Body of pancreas (tissue), 4 donors: ENCODE measurements around the gene WARS2. TPM values are rescaled to one million over a fixed set of nuclear protein-coding genes. Genes with fewer than 3 reads are reported as not detected.

ENCODE experiments used
- ATAC-seq: fragments of 150-250 bp; one replicate; pipeline ENCODE4 v1.9.1; 2016
- DNase-seq, 4 donors: peaks; one replicate each; pipeline ENCODE4 v3.0.0-alpha.2; 2019
- H3K27ac ChIP-seq, 4 donors: fragments of 200-600 bp; sonication (generic); 1 replicate in 3 of 4; 2 replicates in 1 of 4; pipeline versions ENCODE4 v1.5.1 to v1.6.1; 2016 to 2019; ENCODE audit warnings: mild to moderate bottlenecking in 1 of 4, mixed read lengths in 1 of 4, moderate library complexity in 1 of 4
- H3K27me3 ChIP-seq, 2 donors: fragments of 200-600 bp; sonication (generic); one replicate each; pipeline ENCODE4 v1.6.0; 2016; ENCODE audit warnings: mild to moderate bottlenecking in 1 of 2
- H3K36me3 ChIP-seq, 2 donors: fragments of 200-600 bp; sonication (generic); replicated peaks in 1 of 2; 2 replicates each; pipeline ENCODE4 v1.5.1; 2016; ENCODE audit warnings: low read depth in 2 of 2; ENCODE audit not compliant: insufficient read depth in 1 of 2
- H3K4me1 ChIP-seq: fragments of 200-600 bp; sonication (generic); one replicate; pipeline ENCODE4 v1.6.0; 2016
- H3K4me3 ChIP-seq, 2 donors: fragments of 200-600 bp; sonication (generic); 1 replicate in 1 of 2; 2 replicates in 1 of 2; pipeline ENCODE4 v1.5.1; 2016 to 2019
- H3K9me3 ChIP-seq, 3 donors: fragments of 200-600 bp; sonication (generic); 1 replicate in 2 of 3; 2 replicates in 1 of 3; pipeline ENCODE4 v1.5.1; 2016
- CTCF ChIP-seq, 7 experiments: fragments of 450-650 bp in 4 of 7; fragments of 200-600 bp in 3 of 7; sonication (generic) in 3 of 7; IDR thresholded peaks; one replicate each; pipeline ENCODE4 v1.5.1; 2016 to 2019; ENCODE audit warnings: antibody characterized with exemption in 7 of 7
- POLR2A ChIP-seq, 3 donors: fragments of 450-650 bp; IDR thresholded peaks; one replicate each; pipeline ENCODE4 v1.6.1; 2016; ENCODE audit warnings: antibody characterized with exemption in 3 of 3, mild to moderate bottlenecking in 2 of 3
- WGBS, 2 donors: methylation state at CpG; one replicate each; pipeline ENCODE4 v1.1.5; 2017; 5-methylcytosine and 5-hydroxymethylcytosine counted together
- intact Hi-C: fragments of 100-400 bp; cut with DNase I; formaldehyde crosslinking; loops from one replicate; pipeline ENCODE4 v1.15.1; 2023
- total RNA-seq, 2 donors: library from RNA; depleted of rRNA; stranded (reverse); fragments of >200 nt; gene quantifications; one replicate each; pipeline ENCODE4 v1.1.0, GENCODE V29; 2016

Gene WARS2
- total RNA-seq, 2 donors from 2014 or later = 4.9 to 11.7 TPM

GRCh38 chr1:119052267-119052666, 88.2 kb downstream of the WARS2 start:
- no peaks in the 10 kb centered on the region for H3K9me3 ChIP-seq
- no peak overlapping the region for H3K27ac ChIP-seq
- DNase-seq = no peak
- no peak for ATAC-seq
- no peaks in the 10 kb centered on the region for H3K36me3 ChIP-seq
- no peaks in the 10 kb centered on the region for H3K4me1 ChIP-seq
- TF ChIP-seq POLR2A (IDR thresholded peaks at IDR 0.05) = no peak
- TF ChIP-seq CTCF (IDR thresholded peaks at IDR 0.05) = no peak
- no peaks in the 10 kb centered on the region for H3K27me3 ChIP-seq
- intact Hi-C loops = no loop called here
- H3K4me3 ChIP-seq = no peak overlapping the region

- intact Hi-C loops = no loop called here
- Histone ChIP-seq H3K4me1 (no peaks in the 10 kb centered on the region), H3K4me3 (no peak overlapping the region), H3K27ac (no peak overlapping the region), H3K27me3 (no peaks in the 10 kb centered on the region), H3K9me3 (no peaks in the 10 kb centered on the region), H3K36me3 (no peaks in the 10 kb centered on the region)
- ATAC-seq (no peak), DNase-seq (no peak)
- 96 to 97% methylated on average over 26 to 34 of the region's 34 CpGs for WGBS, 2 donors
- no peak for TF ChIP-seq CTCF (IDR thresholded peaks at IDR 0.05)
- no peak for TF ChIP-seq POLR2A (IDR thresholded peaks at IDR 0.05)
Observed at GRCh38 chr1:119048624-119049404, 91.6 kb downstream of the WARS2 start.

DNA sequence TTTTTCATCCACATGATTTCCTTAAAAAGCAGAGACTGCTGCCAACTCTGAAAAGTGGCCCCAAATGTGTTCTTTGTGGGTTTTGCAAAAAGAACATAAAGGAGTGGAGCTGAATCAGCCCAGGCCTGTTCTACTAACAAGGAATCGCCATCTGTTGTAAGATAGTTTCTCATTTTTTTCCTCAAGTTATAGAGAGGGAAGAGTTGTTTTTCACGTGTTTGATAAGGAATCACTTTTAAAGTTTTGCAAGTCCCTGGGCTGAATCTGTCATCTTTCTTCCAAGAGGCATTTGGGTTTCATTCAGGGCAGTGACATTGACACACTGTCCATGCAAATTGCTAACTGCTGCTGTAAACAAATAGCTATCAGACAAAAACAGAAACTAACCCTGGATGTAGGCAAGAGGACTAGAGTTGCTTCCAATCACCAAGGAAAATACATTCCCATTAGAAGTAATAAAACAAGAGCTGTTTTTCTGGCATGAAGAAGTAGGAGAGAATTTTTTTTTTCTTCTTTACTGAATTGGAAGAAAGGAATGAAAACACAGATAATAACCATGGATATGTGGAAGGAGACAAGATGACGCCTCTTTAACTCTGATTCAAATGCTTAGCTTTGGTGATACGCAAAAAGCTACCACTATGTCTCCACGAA, 93.5 kb downstream of the WARS2 start:
- no peak for ATAC-seq
- H3K36me3 ChIP-seq = no peaks in the 10 kb centered on the region
- no peak for TF ChIP-seq CTCF (IDR thresholded peaks at IDR 0.05)
- TF ChIP-seq POLR2A (IDR thresholded peaks at IDR 0.05) = no peak
- DNase-seq = peak in 1 of 4 donors; percentile 12
- no peaks in the 10 kb centered on the region for H3K27me3 ChIP-seq
- 76 to 86% methylated on average over 5 of the region's 5 CpGs for WGBS, 2 donors
- no peaks in the 10 kb centered on the region for H3K9me3 ChIP-seq
- H3K27ac ChIP-seq = no peak overlapping the region
- intact Hi-C loops = no loop called here
- H3K4me3 ChIP-seq = no peak overlapping the region
- H3K4me1 ChIP-seq = no peaks in the 10 kb centered on the region

DNA sequence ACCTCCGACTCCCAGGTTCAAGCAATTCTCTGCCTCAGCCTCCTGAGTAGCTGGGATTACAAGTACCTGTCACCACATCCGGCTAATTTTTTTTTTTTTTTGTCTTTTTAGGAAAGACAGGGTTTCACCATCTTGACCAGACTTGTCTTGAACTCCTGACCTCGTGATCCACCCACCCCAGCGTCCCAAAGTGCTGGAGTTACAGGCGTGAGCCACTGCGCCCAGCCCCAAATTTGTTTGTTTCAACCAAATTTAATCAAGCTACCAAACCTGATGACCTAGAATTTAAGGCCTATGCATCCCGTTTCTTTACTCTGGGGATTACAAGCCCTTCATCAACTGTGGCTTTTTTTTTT, 94.0 kb downstream of the WARS2 start:
- DNase-seq (no peak), ATAC-seq (no peak)
- Histone ChIP-seq H3K27me3 (no peaks in the 10 kb centered on the region), H3K9me3 (no peaks in the 10 kb centered on the region), H3K36me3 (no peaks in the 10 kb centered on the region), H3K4me1 (no peaks in the 10 kb centered on the region), H3K4me3 (no peak overlapping the region), H3K27ac (no peak overlapping the region)
- intact Hi-C loops = no loop called here
- TF ChIP-seq POLR2A (IDR thresholded peaks at IDR 0.05) = no peak
- TF ChIP-seq CTCF (IDR thresholded peaks at IDR 0.05) = no peak
- WGBS, 2 donors = 87 to 90% methylated on average over 7 of the region's 7 CpGs
